Endometrial microvascular endothelial cells (primary cell): ENCODE measurements around the gene OR4K15. TPM values are rescaled to one million over a fixed set of nuclear protein-coding genes. Genes with fewer than 3 reads are reported as not detected.
"Not testable (repeated sequence)": the region's sequence is repeated elsewhere in the genome, so short reads cannot be mapped to it uniquely, and the experiment has no call there.

ENCODE experiments used
- in situ Hi-C: cut with HindIII; loops from 2 replicates; pipeline ENCODE4 v1.10.0; 2017; ENCODE audit warnings: low sequenced_read_pairs, low pct_unique_long_range_greater_than_20kb; ENCODE audit errors: inconsistent ontology term
- total RNA-seq: library from RNA; depleted of rRNA; stranded (reverse); fragments of >200 nt; gene quantifications from one replicate; pipeline ENCODE4 v1.2.3, GENCODE V29; 2015; ENCODE audit errors: inconsistent ontology term

The OR4K15 gene, protein sequence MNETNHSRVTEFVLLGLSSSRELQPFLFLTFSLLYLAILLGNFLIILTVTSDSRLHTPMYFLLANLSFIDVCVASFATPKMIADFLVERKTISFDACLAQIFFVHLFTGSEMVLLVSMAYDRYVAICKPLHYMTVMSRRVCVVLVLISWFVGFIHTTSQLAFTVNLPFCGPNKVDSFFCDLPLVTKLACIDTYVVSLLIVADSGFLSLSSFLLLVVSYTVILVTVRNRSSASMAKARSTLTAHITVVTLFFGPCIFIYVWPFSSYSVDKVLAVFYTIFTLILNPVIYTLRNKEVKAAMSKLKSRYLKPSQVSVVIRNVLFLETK
- total RNA-seq, result not detected

DNA sequence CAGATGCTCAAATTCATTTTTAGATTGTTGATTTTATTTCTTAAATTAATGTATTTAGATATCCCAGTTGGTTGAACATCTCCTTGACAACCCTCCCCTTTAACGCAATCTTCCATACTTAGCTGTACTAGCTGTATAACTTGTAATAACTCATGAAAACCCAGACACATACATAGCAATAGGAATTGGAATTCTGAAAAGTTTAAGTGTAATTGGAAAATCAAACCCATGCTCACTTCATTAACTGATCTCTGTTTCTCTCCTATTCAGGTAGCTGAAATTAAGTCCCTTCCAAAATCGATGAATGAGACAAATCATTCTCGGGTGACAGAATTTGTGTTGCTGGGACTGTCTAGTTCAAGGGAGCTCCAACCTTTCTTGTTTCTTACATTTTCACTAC, at the start of gene OR4K15:
OR4K15 (plus strand) TSS at position 301 of the 400 bp plus-strand sequence; CDS start at position 301, 0 bp downstream.
- in situ Hi-C loops, result no loop called here

DNA sequence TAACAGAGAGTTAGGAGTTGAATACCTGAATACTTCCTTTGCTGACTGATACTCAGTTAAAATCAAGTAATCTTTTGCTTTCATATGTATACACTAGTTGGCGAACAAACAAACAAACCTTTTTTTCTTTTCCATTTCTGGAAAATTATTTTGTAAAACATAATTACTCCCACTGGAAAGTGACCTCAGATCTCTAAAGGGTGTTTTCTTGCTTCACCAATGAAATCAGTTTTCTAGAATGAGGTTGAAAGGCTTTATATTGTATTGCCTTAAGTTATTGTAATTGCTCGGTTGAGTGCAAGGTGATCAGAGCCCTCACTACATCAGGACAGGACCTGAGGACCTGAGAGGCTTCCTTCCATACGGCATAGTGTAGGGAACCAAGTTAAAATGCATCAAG, 44.8 kb upstream of the OR4K15 start, which contains the start of gene OR4K1:
OR4K1 (plus strand) TSS at position 301 of the 400 bp plus-strand sequence. CDS start 4,750 bp downstream, outside the sequence.
- in situ Hi-C loops, result no loop called here

DNA sequence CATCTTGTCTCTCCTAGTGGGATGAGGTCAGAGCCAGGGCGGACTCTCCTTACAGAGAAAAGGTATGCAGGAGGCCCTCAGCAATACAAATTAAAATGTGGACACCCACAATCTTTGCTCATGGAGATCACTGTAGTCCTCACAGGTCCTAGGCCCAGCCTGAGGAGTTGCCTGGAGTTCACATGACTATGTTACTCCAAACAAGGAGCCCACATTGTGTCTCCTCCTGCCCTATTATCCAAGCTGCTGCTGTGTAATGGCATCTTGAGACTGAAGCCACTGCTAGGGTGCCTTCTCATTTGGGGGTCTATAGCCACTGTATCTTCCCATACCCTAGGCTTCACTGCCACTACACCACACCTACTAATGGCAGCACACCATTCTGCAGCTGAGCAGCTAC, 33.7 kb upstream of the OR4K15 start:
- in situ Hi-C loops, result no loop called here

DNA sequence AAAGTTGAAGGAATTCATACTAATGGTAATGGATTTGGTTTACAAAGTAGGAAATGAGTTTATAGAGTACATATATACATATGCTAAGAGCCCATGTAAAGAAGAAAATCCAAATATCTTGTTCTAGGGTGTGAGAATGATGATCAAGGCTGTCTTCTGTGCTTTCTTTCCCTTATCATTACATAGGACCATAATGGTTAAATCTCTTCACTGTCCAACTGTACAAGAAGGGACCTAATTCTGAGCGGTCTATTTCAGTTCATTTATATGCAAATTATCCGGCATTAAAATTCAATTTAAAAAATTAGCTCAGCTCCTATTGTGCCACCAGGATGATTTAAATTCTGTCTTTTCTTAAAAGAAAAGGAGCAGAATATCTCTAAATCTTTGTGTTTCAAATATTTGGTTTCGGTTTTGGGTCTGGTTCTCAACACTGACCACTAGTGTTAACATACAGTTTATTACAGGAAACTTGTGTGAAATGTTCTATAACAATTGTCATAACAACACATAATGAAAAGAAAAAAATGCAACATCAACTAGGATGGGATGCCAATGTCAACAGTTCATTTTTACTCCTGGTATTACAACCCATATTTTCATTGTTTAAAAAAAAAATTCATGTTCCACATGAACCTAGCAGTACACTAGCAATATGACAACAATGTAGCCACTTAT, 27.8 kb upstream of the OR4K15 start:
- in situ Hi-C loops, result no loop called here

DNA sequence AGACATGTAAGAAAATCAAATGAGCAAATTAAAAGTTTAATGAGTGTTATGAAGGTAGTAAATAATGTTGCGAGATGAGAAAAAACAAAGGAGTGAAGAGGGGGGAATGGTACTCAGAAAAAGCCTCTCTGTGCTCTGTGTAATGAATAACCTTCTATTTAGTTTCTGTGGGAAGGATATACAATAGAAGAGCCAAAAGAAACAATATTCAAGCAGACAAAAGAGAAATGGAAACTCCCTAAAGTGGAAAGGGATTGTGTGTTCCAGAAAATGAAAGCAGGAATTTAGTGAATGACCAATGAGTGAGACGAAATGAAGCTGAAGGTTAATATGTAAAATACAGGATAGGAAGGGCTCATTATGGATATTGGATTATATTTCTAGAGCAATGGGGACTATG, 26.2 kb upstream of the OR4K15 start:
- in situ Hi-C loops, result no loop called here

DNA sequence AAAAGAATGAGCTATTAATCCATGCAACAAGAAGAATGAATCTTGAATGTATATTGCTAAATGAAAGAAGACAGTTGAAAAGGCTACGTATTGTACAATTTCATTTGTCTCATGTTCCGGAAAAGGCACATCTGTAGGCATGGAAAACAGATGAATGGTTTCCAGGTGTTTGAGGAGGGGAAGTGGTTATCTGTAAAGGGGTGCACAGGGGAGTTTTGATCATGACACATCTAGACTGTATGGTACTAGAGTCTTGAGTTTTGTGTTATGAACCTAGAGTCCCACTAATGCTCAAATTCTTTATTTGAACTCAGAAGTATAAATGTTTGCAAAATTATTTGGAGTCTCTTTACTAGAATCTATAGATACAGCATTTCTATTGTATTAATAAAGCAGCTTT, 5.7 kb upstream of the OR4K15 start:
- in situ Hi-C loops, result not testable (repeated sequence)

DNA sequence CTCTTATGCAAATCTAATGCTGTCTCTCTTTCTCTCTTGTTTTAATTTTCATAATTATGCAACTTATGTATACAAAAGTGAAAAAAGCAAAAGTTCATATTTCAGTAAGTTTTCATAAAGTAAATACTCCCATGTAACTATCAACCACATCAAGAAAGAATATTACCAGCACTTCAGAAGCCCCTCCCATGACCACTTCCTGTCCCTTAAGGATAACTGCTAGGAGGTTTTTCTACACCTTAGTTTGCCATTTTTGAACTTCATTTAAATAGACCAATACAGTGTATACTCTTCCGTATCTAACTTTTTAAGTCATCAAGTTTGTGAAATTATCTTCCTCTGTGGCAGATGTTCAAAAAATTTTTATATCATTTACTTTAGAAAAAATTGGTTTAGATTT, 547 bp upstream of the OR4K15 start:
- in situ Hi-C loops, result no loop called here

DNA sequence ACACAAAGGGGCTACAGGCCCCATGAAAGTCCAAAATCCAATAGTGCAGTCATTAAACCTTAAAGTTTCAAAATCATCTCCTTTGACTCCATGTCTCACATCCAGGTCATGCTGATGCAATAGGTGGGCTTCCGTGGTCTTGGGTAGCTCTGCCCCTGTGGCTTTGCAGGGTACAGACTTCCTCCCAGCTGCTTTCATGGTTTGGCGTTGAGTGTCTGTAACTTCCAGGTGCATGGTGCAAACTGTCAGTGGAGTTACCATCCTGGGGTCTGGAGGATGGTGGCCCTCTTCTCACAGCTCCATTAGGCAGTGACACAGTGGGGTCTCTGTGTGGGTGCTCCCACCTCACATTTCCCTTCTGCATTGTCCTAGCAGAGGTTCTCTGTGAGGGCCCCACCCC, 18.0 kb downstream of the OR4K15 start:
- in situ Hi-C loops, result no loop called here

DNA sequence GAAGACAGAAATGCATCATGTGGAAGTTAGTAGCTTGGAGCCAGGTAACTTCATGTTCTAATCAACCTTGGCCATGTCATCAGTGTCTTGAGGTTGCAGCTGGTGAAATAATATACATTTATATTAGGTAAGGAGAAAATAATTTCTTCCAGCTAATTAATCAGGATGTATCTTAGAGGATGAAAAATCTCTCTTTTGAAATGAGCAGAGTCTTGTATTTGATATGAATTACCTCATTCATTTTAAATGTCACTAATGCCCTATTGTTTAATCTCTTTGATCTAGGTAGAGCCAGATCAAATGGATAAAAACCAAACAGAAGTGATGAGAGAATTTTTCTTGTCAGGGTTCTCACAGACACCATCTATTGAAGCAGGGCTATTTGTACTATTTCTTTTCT, 26.5 kb downstream of the OR4K15 start, which contains the start of gene OR4Q2:
OR4Q2 (plus strand) TSS at position 301 of the 400 bp plus-strand sequence.
- in situ Hi-C loops, result no loop called here

DNA sequence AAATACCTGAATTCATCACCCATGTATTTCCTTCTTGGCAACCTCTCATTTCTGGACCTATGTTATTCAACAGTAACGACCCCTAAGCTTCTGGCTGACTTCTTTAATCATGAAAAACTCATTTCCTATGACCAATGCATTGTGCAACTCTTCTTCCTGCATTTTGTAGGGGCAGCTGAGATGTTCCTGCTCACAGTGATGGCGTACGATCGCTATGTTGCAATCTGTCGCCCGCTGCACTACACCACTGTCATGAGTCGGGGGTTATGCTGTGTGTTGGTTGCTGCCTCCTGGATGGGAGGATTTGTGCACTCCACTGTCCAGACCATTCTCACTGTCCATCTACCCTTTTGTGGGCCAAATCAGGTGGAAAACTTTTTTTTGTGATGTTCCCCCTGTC, 26.9 kb downstream of the OR4K15 start:
- in situ Hi-C loops, result no loop called here

DNA sequence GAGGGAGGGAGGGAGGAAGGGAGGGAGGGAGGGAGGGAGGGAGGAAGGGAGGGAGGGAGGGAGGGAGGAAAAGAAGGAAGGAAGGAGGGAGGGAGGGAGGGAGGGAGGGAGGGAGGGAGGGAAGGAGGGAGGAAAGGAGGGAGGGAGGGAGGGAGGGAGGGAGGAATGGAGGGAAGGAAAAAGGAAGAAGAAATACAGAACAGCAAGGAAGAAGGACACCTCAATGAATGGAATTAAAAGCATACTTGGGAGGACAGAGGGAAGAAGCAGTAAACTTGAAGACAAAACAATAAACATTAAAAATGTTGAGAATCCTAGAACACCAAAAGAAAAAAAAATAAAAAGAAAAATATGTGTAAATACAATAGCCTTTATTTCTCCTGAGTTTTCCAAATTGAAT, 32.8 kb downstream of the OR4K15 start:
- in situ Hi-C loops, result no loop called here

DNA sequence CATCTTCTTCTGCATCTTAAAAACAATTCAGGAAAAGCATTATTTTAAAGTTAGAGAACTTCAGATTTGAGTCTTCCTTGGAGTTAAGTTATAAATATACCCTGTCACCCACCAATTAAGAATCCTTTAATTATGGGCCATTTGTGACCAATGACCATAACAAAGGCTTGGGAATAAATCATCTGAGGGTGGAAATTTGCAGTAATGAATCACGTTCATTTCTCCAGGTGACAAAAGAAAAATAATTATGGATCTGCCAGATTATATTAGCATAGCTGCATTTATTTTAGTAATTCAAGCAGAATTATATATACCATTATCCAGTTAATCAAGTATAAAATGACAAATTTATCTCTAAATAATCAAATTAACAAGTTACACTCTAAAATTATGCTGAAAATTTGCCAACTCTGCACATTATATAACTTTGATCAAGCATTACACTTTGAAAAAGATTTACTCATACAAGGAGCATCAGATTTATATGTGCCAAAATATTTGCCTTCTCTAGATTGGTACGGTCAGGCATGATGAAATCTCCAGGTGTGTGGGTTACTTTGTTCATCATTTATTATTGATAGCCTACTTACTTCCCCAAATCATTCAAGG, 44.0 kb downstream of the OR4K15 start, which contains the start of gene OR4K14:
OR4K14 (minus strand) TSS at position 51 of the 609 bp plus-strand sequence. CDS start 4,114 bp downstream, outside the sequence.
- in situ Hi-C loops, result no loop called here

Other genes with a start within 250 kb of the OR4K15 start
- gene OR4Q3, start 232.0 kb upstream of the OR4K15 start, total RNA-seq, result not detected
- gene OR4M1, start 202.1 kb upstream of the OR4K15 start, total RNA-seq, result not detected
- gene OR4N2, start 171.8 kb upstream of the OR4K15 start, total RNA-seq, result not detected
- gene OR4K2, start 100.4 kb upstream of the OR4K15 start, total RNA-seq, result not detected
- gene OR4K5, start 55.0 kb upstream of the OR4K15 start, total RNA-seq, result not detected
- not detected for gene OR4K1, start 44.7 kb upstream of the OR4K15 start, total RNA-seq
- gene OR4Q2, start 26.6 kb downstream of the OR4K15 start, total RNA-seq, result not detected
- gene OR4K14, start 43.7 kb downstream of the OR4K15 start, total RNA-seq, result not detected
- not detected for gene OR4K13, start 60.4 kb downstream of the OR4K15 start, total RNA-seq
- not detected for gene OR4L1, start 84.5 kb downstream of the OR4K15 start, total RNA-seq
- gene OR4K17, start 135.1 kb downstream of the OR4K15 start, total RNA-seq, result not detected
- not detected for gene OR4N5, start 163.2 kb downstream of the OR4K15 start, total RNA-seq
- not detected for gene OR11G2, start 215.3 kb downstream of the OR4K15 start, total RNA-seq
- gene OR11H6, start 248.1 kb downstream of the OR4K15 start, total RNA-seq, result not detected